HEK293T (cell line): ENCODE measurements around the gene CELF4.

Experiments
- ARNT ChIP-seq: fragments of 450-650 bp; IDR thresholded peaks from 2 replicates; pipeline ENCODE4 v1.6.1; 2017; ENCODE audit warnings: mild to moderate bottlenecking
- BHLHE40 ChIP-seq: fragments of 450-650 bp; IDR thresholded peaks from 2 replicates; pipeline ENCODE4 v1.6.1; 2016; ENCODE audit warnings: mild to moderate bottlenecking, moderate library complexity, borderline replicate concordance
- ELF4 ChIP-seq: fragments of 450-650 bp; IDR thresholded peaks from 2 replicates; pipeline ENCODE4 v1.6.1; 2017; ENCODE audit warnings: antibody characterized with exemption
- FOXK2 ChIP-seq: fragments of 450-650 bp; IDR thresholded peaks from 2 replicates; pipeline ENCODE4 v1.6.1; 2016; ENCODE audit warnings: mild to moderate bottlenecking
- HDGF ChIP-seq: fragments of 450-650 bp; IDR thresholded peaks from 2 replicates; pipeline ENCODE4 v1.6.1; 2017; ENCODE audit warnings: antibody characterized with exemption, borderline replicate concordance
- L3MBTL2 ChIP-seq: fragments of 450-650 bp; conservative IDR thresholded peaks from 2 replicates; pipeline ENCODE4 v1.6.1; 2016; ENCODE audit warnings: mild to moderate bottlenecking
- NFRKB ChIP-seq: fragments of 450-650 bp; IDR thresholded peaks from 2 replicates; pipeline ENCODE4 v1.6.1; 2016; ENCODE audit warnings: mild to moderate bottlenecking, moderate library complexity
- PKNOX1 ChIP-seq: fragments of 450-650 bp; IDR thresholded peaks from 2 replicates; pipeline ENCODE4 v1.6.1; 2016
- SP1 ChIP-seq: fragments of 450-650 bp; IDR thresholded peaks from 2 replicates; pipeline ENCODE4 v1.6.1; 2017
- SUZ12 ChIP-seq: fragments of 450-650 bp; IDR thresholded peaks from 2 replicates; pipeline ENCODE4 v1.6.1; 2016; ENCODE audit warnings: mild to moderate bottlenecking
- TARDBP ChIP-seq: fragments of 450-650 bp; IDR thresholded peaks from 2 replicates; pipeline ENCODE4 v1.6.1; 2016
- ZNF384 ChIP-seq: fragments of 450-650 bp; IDR thresholded peaks from 2 replicates; pipeline ENCODE4 v1.6.1; 2016

GRCh38 chr18:37254236-37254754, 311.3 kb downstream of the CELF4 start:
- TF ChIP-seq BHLHE40 (no peak), SP1 (no peak), TARDBP (no peak), ZNF384 (no peak), PKNOX1 (no peak), SUZ12 (no peak), ARNT (no peak), ELF4 (no peak), FOXK2 (no peak), L3MBTL2 (no peak), NFRKB (no peak), HDGF (no peak)
